Measurements from ENCODE around the gene DCST1.
"Not testable (repeated sequence)": the region's sequence is repeated elsewhere in the genome, so short reads cannot be mapped to it uniquely, and the experiment has no call there.

The DCST1 gene, protein sequence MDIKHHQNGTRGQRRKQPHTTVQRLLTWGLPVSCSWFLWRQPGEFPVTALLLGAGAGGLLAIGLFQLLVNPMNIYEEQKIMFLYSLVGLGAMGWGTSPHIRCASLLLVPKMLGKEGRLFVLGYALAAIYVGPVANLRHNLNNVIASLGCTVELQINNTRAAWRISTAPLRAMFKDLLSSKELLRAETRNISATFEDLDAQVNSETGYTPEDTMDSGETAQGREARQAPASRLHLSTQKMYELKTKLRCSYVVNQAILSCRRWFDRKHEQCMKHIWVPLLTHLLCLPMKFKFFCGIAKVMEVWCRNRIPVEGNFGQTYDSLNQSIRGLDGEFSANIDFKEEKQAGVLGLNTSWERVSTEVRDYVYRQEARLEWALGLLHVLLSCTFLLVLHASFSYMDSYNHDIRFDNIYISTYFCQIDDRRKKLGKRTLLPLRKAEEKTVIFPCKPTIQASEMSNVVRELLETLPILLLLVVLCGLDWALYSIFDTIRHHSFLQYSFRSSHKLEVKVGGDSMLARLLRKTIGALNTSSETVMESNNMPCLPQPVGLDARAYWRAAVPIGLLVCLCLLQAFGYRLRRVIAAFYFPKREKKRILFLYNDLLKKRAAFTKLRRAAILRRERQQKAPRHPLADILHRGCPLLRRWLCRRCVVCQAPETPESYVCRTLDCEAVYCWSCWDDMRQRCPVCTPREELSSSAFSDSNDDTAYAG

DNA sequence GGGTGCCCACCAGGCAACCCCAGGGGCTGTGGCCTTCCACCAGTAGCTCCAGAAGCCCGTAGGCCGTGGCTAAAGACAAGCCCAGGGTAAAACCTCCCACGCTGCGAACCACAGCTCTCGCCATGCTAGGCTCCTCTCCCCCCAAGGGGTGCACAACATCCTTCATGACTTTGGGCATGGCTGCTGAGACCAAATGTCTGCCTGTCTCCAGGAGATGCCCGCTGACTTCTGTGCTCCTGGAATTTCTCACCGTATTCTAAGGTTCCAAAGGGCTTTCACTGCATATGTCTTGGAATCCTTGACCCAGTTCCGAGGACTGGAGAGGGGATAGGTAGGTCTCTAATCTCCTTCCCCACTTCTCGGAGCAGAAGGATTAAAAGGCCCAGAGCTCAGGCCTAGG, at the start of gene DCST1, which contains the start of gene DCST2:
Gene DCST1 (plus strand): TSS at position 301 of the 400 bp plus-strand sequence. CDS start 213 bp downstream, outside the sequence.
Gene DCST2 (minus strand): TSS at position 258 of the 400 bp plus-strand sequence. CDS start 80 bp downstream, at position 178.
- ATAC-seq = no peak
- no peak for DNase-seq

DNA sequence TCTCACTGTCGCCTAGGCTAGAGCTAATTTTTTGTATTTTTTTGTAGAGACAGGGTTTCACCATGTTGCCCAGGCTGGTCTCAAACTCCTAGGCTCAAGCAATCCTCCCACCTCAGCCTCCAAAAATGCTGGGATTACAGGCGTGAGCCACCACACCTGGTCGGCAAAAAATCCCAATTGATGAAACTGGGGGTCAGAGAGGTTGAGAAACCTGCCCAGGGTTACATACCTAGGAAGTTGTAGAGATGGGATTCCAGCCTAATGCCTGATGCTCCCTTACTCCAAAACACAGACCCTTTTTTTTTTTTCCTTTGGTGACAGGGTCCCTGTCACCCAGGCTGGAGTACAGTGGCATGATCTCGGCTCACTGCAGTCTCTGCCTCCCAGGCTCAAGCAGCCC, 46.9 kb upstream of the DCST1 start:
- ATAC-seq = not testable (repeated sequence)

DNA sequence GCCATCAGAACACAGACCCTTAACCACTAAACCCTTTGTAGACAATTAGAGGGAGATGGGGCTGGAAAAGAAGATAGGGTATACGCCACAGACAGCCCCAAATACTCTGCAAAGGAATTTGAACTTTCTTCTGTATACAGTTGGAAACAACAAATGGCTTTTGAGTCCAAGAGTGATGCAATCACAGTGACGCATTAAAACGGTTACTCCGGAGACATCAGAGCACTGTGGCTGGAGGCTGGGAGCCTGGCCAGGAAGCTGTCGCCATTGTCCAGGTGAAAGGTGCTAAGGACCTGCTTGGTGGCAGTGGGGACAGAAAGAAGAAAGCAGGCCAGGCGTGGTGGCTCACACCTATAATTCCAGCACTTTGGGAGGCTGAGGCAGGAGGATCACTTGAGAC, 46.3 kb upstream of the DCST1 start:
- DNase-seq (no peak), ATAC-seq (no peak)

More for the DNA sequence above, 46.9 kb upstream of the DCST1 start:
- not testable (repeated sequence) for DNase-seq

DNA sequence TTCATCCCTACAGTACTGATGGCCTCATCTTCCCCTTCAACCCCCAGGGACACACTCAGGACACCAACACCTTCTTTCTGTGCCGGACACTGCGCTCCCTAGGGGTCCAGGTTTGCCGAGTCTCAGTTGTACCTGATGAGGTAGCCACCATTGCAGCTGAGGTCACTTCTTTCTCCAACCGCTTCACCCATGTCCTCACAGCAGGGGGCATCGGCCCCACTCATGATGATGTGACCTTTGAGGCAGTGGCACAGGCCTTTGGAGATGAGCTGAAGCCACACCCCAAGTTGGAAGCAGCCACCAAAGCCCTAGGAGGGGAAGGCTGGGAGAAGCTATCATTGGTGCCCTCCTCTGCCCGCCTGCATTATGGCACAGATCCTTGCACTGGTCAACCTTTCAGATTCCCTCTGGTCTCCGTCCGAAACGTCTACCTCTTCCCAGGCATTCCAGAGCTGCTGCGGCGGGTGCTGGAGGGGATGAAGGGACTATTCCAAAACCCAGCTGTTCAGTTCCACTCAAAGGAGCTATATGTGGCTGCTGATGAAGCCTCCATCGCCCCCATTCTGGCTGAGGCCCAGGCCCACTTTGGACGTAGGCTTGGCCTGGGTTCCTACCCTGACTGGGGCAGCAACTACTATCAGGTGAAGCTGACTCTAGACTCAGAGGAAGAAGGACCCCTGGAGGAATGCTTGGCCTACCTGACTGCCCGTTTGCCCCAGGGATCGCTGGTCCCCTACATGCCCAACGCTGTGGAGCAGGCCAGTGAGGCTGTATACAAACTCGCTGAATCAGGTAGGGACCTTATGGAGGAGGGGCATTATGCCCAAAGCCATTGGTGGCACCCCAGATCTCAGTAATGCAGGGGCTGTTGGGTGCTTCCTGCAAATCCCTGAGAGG, 45.3 kb upstream of the DCST1 start:
- no peak for DNase-seq
- ATAC-seq = no peak

DNA sequence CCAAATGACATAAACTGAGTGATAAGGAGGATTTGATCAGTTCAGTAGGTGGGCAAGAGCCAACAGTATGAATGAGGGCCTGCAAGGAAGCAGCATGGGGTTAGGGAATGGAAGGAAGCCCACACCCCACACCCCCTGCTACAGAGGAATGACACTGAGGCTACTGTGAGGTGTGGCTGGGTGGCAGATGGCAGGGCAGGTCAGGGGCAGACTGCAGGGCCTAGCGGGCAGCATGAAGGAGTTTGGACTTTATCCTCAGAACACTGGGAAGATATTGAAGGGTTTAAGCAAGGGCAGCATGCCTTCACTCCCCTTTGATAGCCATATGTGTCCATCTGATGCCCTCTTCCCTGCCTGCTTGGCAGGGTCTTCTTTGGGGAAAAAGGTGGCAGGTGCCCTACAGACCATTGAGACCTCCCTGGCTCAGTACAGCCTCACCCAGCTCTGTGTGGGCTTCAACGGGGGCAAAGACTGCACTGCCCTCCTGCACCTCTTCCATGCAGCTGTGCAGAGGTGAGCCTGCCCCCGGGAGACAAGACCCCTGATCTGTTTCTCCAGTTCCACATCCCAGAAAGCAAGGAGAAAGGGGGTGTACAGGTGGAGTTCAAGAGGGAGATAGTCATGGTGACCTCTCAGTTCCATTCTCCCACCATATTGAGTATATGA, 44.3 kb upstream of the DCST1 start:
- DNase-seq (no peak), ATAC-seq (no peak)

DNA sequence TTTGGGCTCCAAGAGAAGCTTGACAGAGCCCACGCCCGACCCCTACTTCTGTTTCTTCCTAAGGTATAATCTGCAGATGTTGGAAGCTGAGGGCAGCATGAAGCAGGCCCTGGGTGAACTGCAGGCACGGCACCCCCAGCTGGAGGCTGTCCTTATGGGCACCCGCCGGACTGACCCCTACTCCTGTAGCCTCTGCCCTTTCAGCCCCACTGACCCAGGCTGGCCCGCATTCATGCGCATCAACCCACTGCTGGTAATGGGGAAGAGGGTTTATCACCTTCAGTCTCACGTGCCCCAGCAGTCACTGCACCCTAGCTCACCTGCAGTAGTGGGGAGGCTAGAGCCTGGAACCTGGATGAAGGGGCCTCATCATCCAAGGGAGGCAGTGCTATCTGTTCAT, 43.3 kb upstream of the DCST1 start:
- no peak for ATAC-seq
- DNase-seq = no peak

DNA sequence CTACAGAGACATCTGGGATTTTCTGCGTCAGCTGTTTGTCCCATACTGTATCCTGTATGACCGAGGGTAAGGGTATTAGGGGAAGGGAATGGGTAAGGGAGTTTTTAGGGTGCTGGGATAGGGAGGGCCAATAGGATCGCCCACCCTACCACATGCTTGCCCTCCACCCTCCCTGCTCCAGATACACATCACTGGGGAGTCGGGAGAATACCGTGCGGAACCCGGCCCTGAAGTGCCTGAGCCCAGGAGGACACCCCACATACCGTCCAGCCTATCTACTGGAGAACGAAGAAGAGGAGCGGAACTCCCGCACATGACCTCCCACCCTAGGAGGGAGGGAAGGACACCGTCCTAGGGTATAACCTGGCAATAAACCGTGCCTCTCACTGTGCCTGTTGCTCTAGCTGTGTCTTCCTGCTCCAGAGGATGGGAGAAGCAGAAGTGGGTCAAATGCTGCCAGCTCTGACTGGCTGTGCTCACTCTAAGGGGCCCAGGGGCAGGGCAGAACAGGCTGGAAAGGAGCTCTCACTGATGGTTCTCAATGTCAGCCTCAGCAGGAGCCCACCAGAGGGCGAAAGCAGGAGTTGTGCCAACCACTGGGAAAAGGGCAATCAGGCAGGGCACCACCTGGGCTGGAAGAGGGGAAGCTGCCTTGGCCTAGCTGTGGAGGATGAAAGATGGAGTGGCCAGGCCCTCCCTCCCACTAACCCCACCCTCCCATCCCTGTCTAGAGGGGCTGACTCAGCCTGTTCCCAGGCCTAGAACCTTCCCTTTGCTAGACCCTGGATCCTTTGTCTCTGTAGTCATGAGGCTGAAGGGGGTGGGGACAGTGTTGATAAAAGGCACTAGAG, 40.7 kb upstream of the DCST1 start:
- DNase-seq = no peak
- ATAC-seq = no peak

DNA sequence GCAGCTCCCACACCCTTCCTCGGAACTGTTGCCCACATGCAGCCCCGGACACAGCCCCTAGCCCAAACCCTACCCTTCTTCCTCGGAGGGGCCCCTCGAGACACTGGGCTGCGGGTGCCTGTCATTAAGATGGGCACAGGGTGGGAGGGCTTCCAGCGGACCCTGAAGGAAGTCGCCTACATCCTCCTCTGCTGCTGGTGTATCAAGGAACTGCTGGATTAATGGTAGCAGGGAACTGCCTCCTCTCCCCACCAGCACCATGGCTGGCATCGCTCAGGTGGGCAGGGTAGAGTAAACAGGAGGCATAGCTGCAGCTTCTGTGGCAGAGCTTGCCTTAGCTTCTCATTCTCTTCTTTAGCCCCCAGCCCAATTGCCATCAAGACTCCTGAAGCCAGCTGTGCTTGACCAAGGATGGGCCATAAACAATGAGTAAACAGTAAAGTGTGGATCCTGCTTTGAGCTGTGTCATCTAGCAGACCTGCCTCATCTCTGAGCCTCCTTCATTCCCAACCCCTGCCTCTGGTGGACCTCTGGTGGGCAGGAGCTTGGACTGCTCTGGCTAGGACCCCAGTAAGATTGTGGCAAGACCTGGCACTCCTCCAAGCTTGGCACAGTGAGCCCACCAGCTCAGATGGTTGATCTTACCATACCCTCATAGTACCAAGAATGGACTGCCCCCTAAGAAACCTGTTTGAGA, 39.9 kb upstream of the DCST1 start, which contains the start of gene LENEP:
Gene LENEP (plus strand): TSS at position 15 of the 697 bp plus-strand sequence. CDS start 22 bp downstream, at position 37.
- DNase-seq (no peak), ATAC-seq (no peak)

DNA sequence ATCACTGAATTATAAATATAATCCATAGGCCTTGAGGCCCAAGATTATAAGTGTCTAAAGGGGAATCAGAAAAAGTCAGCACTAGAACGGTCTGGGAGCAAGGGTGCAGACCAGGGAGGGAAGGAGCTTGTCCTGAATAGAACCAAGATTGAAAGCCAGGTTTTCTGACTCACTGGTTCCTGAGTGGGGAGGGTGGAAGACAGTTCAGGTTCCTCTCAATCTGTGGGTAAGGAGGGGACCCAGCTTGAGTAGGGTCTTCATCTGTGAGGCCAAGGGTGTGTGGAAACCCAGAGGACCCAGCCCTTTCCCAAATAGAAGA, 39.4 kb upstream of the DCST1 start:
- ATAC-seq = no peak
- DNase-seq = no peak

DNA sequence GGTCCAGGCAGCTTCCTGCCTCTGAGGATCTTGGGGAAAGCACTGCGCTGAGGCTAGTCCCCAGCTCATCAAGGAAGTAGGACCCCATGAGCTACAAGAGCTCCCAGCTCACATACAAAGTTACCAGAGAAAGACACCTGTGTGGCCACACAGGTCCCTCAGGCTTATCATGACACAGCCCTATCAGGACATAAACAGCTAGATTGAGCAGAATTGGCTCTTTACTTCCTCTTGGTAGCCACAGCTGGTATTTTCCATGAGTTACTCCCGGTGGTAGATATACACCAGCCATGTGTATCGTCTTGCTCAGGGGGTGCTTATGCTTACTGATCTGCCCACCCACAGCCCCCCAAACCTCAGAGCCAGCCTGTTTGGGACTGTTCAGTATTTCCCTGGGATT, 39.0 kb upstream of the DCST1 start:
- ATAC-seq (no peak), DNase-seq (no peak)

DNA sequence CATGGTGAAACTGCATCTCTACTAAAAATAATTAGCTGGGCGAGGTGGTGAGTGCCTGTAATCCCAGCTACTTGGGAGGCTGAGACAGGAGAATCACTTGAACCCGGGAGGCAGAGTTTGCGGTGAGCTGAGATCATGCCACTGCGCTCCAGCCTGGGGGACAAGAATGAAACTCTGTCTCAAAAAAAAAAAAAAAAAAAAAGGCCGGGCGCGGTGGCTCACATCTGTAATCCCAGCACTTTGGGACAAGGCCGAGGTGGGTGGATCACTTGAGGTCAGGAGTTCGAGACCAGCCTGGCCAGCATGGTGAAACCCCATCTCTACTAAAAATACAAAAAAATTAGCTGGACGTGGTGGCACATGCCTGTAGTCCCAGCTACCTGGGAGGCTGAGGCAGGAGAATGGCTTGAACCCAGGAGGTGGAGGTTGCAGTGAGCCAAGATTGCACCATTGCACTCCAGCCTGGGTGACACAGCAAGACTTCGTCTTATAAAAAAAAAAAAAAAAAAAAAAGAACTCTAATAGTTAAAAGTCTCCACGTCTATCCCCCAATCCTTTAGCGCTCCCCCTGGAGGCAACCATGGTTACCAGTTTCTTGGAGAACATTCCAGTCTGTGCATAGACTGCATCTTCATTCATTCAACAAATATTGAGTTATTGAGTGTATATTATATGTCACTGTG, 38.2 kb upstream of the DCST1 start:
- DNase-seq = peak; percentile 30
- ATAC-seq = not testable (repeated sequence)

DNA sequence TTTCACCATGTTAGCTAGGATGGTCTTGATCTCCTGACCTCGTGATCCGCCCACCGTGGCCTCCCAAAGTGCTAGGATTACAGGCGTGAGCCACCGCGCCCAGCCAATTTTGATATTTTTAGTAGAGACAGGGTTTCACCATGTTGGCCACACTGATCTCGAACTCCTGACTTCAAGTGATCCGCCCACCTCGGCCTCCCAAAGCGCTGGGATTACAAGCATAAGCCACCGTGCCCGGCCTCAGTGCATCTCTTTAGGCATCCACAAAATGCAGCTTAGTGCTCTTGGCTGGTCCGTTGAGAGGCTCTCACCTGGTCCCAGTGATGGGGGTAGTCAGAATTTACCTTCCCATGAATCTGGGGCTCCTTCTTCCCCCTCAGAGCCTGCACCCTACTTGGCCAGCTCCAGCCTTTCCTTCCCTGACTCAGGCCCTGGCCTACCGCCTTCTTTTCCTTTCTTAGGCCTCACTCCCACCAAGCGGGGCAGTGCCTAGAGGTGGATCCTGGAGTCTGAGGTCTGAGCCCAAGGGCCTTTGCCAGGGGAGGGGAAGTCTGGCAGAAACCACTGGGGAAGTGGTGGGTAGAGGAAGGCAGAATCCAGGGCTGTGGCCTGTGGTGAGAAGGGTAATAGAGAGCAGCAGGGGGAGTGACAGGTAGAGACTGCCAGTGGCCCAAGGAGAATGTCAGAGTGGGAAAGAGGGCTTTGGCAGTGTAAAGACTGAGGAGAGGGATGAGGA, 36.5 kb upstream of the DCST1 start:
- ATAC-seq = no peak

DNA sequence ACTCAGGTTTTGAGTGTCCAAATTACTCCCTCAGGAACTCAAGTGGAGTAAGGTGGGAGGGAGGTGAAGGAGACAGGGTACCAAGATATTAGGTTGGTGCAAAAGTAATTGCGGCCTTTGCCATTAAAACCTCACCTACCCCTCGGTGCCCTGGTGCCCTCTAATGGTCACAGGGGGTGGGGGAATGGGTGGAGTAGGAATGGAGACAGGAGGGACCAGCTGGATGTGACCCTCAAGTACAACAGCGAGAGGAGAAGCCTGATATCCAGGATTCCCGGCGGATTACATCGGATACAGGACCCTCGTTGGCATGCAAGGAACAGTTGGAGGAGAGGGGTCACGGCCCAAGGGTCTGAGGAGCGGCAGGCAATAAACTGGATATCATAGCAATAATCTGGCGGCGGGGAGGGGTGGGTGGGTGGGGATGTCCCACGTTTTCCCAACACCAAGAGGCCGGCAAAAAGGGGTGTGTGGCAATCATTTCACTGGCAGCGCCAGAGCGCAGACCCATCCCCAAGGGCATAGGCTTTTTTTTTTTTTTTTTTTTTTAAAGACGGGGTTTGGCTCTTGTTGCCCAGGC, 35.3 kb upstream of the DCST1 start:
- no peak for ATAC-seq
- no peak for DNase-seq

More for the DNA sequence above, 36.5 kb upstream of the DCST1 start:
- DNase-seq = no peak

DNA sequence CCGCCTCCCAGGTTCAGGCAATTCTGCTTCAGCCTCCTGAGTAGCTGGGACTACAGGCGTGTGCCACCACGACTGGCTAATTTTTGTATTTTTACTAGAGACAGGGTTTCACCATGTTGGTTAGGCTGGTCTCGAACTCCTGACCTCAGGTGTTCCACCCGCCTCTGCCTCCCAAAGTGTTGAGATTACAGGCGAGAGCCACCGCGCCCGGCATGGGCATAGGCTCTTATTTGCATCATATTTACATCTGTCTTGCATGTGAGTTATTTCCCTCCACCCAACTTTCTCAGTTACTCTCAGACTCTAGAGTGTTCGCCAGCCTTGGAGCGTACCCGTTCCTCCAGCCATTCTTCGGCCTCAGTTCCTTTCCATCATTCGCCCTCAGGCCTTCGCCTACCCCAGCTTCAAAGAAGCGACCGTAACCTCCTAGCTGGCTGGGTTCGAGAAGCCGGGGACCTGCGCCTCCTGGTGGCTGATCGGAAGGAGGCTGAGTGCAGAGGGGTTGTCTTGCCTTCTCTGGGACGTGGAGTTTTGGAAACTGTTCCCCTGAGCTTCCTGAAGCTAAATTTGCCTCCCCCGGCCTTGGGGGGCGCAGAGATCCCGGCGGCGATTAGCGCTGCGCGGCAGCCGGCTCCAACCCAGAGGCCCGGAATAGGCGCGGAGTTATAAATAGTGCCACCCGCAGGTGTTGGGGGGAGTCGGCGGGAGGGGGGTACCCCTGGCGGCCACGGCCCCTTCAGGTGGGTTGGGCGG, 34.6 kb upstream of the DCST1 start:
- peak; percentile 31 for ATAC-seq
- peak; percentile 87 for DNase-seq

DNA sequence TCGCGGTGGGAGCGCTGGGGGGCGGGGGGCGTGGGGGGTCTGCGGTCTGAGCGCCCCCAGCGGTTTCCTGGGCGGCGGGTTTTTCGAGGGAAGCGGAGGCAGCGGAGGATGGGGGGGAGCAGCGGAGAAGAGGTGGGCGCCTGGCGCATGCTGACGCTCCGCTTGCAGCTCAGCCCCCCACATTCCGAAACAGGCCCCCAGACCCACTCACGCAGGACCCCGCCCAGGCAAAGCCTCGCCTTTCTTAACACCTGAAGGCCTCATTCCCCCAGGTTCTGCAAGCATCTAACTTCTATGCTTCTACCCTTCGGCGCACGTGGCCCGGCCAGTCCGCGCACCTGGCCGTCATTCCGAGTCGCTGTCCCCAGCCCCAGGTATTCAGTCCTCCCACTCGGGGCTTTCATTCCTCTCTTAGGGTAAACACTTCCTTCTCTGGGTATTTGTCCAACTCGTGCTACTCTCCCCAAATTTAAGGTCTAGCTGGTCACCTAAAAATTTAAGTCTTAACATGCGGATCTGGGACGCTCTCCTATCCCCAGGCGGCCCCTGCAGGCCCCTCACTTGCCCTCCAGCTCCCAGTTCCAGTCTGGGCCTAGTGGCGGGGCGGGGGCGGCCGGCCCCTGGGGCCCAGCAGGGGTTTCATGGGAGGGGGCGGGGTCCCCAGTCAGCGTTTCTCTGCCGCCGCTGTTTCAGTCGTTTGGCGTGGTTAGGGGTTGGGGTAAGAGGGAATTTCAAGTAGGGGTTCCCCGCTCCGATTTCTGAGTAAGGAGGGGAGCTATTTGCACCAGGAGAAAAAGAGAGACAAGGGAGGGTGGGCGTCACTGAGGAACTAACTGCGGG, 33.8 kb upstream of the DCST1 start:
- peak; percentile 81 for DNase-seq
- ATAC-seq = peak; percentile 6

DNA sequence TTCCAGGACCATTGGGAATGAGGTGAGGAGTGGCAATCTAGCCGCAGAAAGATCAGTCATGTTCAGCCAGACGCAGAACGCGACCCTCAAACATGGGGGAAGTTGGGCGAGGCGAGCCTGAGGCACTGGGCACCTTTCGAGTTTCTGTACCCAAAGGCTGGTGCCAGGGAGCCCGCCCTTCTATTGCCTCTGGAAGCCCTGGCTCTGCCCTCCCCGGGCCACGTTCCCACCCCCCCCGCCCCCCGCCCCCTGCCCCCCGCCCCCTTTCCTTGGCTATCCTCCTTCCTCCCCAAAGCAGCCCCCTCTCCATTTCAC, 33.3 kb upstream of the DCST1 start:
- DNase-seq (no peak), ATAC-seq (no peak)
